ENCODE data around the gene TTLL6.
"Not testable (repeated sequence)": the region's sequence is repeated elsewhere in the genome, so short reads cannot be mapped to it uniquely, and the experiment has no call there.

GRCh38 chr17:48716549-48716948 lies 100.5 kb downstream of the TTLL6 start:
- not testable (repeated sequence) for TF ChIP-seq CTCF (IDR thresholded peaks at IDR 0.05; ENCODE audit: insufficient read depth, low read length); POLR2AphosphoS5 (IDR thresholded peaks at IDR 0.05; ENCODE audit: low read depth); REST (IDR thresholded peaks at IDR 0.05; ENCODE audit: insufficient replicate concordance, low read depth)

All from HL-60 (cell line).